GM12878 (cell line): ENCODE measurements around the gene CDC37. TPM values are rescaled to one million over a fixed set of nuclear protein-coding genes. Genes with fewer than 3 reads are reported as not detected.

ENCODE experiments used
- CHD4 ChIP-seq: fragments of 200-600 bp; sonication (generic); IDR thresholded peaks from 2 replicates; pipeline ENCODE4 v1.6.1; 2016; ENCODE audit warnings: mild to moderate bottlenecking
- CREB1 ChIP-seq: IDR thresholded peaks from 2 replicates; pipeline ENCODE4 v1.6.1; 2012; ENCODE audit warnings: low read depth, mild to moderate bottlenecking, inconsistent platforms
- CREM ChIP-seq: IDR thresholded peaks from 2 replicates; pipeline ENCODE4 v1.6.1; 2014; ENCODE audit warnings: antibody characterized with exemption, low read depth
- CTCF ChIP-seq, 3 experiments: IDR thresholded peaks in 2 of 3; conservative IDR thresholded peaks in 1 of 3; 2 replicates each; pipeline ENCODE4 v1.5.1; 2011; ENCODE audit warnings: low read depth in 3 of 3, low read length in 3 of 3, mild to moderate bottlenecking in 3 of 3, control low read depth in 2 of 3, moderate library complexity in 2 of 3, inconsistent platforms in 1 of 3, mixed read lengths in 1 of 3; ENCODE audit not compliant: control insufficient read depth in 2 of 3, insufficient read depth in 1 of 3; ENCODE audit errors: extremely low read depth in 1 of 3
- DPF2 ChIP-seq: fragments of 450-650 bp; IDR thresholded peaks from 2 replicates; pipeline ENCODE4 v1.6.1; 2017; ENCODE audit warnings: mild to moderate bottlenecking
- EZH2 ChIP-seq: IDR thresholded peaks from 2 replicates; pipeline ENCODE4 v1.6.1; 2012; ENCODE audit warnings: low read depth, mild to moderate bottlenecking, control low read depth, inconsistent platforms, low read length, borderline replicate concordance; ENCODE audit not compliant: control insufficient read depth
- PRDM15 ChIP-seq: fragments of 450-650 bp; formaldehyde crosslinking; IDR thresholded peaks from 2 replicates; pipeline ENCODE4 v1.4.0; 2020; ENCODE audit warnings: mild to moderate bottlenecking, moderate library complexity
- SUZ12 ChIP-seq: fragments of 200-600 bp; sonication (generic); IDR thresholded peaks from one replicate; pipeline ENCODE4 v1.6.1; 2018; ENCODE audit warnings: antibody characterized with exemption, mild to moderate bottlenecking; ENCODE audit not compliant: unreplicated experiment
- TBL1XR1 ChIP-seq: IDR thresholded peaks from 2 replicates; pipeline ENCODE4 v1.6.1; 2012; ENCODE audit warnings: low read depth, low read length, improper control_type of control experiment
- ZBTB33 ChIP-seq: fragments of 450-650 bp; IDR thresholded peaks from 2 replicates; pipeline ENCODE4 v1.6.1; 2017; ENCODE audit warnings: mild to moderate bottlenecking
- polyA plus RNA-seq, 11 experiments: library from polyadenylated mRNA; depleted of rRNA in 4 of 11; unstranded in 6 of 11; stranded (reverse) in 5 of 11; fragments of >200 nt; fragmentation: Nextera tagmentation in 4 of 11; fragmentation: Illumina TruSeq in 1 of 11; extraction: Ambion mirVana in 4 of 11; extraction: Trizol in 1 of 11; gene quantifications; 1 replicate in 1 of 11; 2 replicates in 10 of 11; pipeline versions ENCODE4 v1.2.1 to v1.2.3, GENCODE V29; 2011 to 2016; ENCODE audit warnings: inconsistent platforms in 2 of 11, missing spikeins in 2 of 11, low read depth in 1 of 11
- total RNA-seq, 4 experiments: library from RNA; depleted of rRNA in 3 of 4; stranded (reverse); fragments of >200 nt in 3 of 4; fragmentation: Illumina TruSeq in 1 of 4; extraction: Trizol in 1 of 4; gene quantifications; 2 replicates each; pipeline versions ENCODE4 v1.2.1 to v1.2.3, GENCODE V29; 2013 to 2021

CDC37 gene
- total and polyA plus RNA-seq, 10 of the 15 experiments (the other 5 are each of a cell fraction or from before 2014, with no cell fraction given) = 4.7 to 265 (median 176) TPM

GRCh38 chr19:10389863-10390262, 13.5 kb downstream of the CDC37 start (continued):
- TF ChIP-seq SUZ12 (no peak), ZBTB33 (no peak), DPF2 (no peak), PRDM15 (no peak), CREB1 (no peak), EZH2 (no peak), CTCF (IDR thresholded peaks at IDR 0.05 in 2 of 3, conservative IDR thresholded peaks at IDR 0.05 in 1 of 3; ENCODE audit: control insufficient read depth in 2 of 3, extremely low read depth in 1 of 3, insufficient read depth in 1 of 3, low read depth in 3 of 3, low read length in 3 of 3) (peak; percentile 20 to 26 (median 22); a peak in 3 of 6 replicates), CHD4 (no peak), TBL1XR1 (no peak), CREM (no peak)
- TF ChIP-seq, all 136 proteins: peak for 2
